AG10803 (cell line): ENCODE results near the gene AFAP1.

ENCODE experiments used
- DNase-seq: peaks from one replicate; pipeline ENCODE4 v3.0.0; 2010; ENCODE audit warnings: low read depth
- H3K4me3 ChIP-seq: 2 replicates; pipeline ENCODE4 v1.5.1; 2011; ENCODE audit warnings: mild to moderate bottlenecking, low read length, control low read depth
- TF ChIP-seq, protein P1 (sequence below): conservative IDR thresholded peaks from 2 replicates; pipeline ENCODE4 v1.5.1; 2011; ENCODE audit warnings: mild to moderate bottlenecking, low read length, control low read depth, inconsistent platforms

The AFAP1 gene

DNA sequence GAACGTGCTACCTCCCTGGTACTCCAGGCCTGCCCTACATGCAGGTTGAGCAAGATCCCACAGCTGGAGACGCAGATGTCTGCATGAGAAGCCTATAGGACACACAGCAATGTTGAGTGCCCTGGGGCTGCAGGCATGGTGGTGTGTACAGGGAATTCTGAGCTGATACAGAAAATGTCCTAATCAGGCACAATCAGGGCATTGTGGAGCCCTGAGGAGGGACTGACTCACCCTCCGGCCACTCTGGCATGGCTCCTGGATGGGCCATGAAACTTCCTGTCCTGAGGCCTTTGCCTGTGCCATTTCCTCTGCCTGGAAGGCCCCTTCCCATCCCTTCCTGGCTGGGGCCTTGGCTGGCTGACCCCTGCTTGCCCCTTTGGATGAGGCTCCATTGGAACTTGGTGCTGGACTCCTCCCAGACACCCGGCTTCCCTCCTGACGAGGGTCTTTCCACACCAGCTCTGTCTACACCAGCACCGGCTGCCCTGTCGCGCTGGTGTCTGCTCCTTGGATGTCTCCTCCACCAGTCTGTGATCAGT lies 16.7 kb upstream of the AFAP1 start:
- H3K4me3 ChIP-seq: no peak overlapping the region
- TF ChIP-seq, protein P1, sequence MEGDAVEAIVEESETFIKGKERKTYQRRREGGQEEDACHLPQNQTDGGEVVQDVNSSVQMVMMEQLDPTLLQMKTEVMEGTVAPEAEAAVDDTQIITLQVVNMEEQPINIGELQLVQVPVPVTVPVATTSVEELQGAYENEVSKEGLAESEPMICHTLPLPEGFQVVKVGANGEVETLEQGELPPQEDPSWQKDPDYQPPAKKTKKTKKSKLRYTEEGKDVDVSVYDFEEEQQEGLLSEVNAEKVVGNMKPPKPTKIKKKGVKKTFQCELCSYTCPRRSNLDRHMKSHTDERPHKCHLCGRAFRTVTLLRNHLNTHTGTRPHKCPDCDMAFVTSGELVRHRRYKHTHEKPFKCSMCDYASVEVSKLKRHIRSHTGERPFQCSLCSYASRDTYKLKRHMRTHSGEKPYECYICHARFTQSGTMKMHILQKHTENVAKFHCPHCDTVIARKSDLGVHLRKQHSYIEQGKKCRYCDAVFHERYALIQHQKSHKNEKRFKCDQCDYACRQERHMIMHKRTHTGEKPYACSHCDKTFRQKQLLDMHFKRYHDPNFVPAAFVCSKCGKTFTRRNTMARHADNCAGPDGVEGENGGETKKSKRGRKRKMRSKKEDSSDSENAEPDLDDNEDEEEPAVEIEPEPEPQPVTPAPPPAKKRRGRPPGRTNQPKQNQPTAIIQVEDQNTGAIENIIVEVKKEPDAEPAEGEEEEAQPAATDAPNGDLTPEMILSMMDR: no peak
- DNase-seq: peak; percentile 63

DNA sequence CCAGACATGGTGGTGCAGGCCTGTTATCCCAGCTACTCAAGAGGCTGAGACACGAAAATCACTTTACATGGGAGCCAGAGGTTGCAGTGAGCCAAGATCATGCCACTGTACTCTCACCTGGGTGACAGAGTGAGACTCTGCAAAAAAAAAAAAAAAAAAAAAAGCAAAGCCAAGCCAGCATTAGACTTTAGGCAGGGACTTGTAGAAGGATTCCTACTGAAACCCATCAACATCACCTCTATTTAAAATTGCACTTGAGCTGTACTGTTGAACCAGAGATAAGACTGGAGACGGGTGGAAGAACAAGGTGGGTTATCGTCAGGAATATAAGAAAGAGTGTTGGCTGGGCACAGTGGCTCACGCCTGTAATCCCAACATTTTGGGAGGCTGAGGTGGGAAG lies 15.7 kb upstream of the AFAP1 start:
- TF ChIP-seq, protein P1: no peak
- H3K4me3 ChIP-seq: no peak overlapping the region
- no peak for DNase-seq

DNA sequence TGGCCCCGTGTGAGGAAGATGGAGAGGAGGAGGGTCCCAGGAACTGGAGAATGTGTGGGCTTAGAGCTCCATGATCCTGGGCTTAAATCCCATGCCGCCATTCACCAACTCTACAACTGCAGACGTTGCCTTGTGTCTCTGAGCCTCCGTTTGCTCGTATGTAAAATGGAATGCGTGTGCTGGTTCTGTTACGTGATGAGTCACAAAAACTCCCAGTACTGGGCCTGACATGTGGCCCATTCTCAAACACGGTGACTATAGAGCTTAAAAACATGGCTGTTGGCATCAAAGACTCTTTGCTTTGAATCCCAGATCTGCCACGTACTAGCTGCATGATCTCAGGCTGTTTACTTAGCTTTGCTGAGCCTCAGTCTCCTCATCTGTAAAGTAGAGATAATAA lies 13.0 kb upstream of the AFAP1 start:
- no peak for DNase-seq
- no peak overlapping the region for H3K4me3 ChIP-seq
- TF ChIP-seq, protein P1: no peak

DNA sequence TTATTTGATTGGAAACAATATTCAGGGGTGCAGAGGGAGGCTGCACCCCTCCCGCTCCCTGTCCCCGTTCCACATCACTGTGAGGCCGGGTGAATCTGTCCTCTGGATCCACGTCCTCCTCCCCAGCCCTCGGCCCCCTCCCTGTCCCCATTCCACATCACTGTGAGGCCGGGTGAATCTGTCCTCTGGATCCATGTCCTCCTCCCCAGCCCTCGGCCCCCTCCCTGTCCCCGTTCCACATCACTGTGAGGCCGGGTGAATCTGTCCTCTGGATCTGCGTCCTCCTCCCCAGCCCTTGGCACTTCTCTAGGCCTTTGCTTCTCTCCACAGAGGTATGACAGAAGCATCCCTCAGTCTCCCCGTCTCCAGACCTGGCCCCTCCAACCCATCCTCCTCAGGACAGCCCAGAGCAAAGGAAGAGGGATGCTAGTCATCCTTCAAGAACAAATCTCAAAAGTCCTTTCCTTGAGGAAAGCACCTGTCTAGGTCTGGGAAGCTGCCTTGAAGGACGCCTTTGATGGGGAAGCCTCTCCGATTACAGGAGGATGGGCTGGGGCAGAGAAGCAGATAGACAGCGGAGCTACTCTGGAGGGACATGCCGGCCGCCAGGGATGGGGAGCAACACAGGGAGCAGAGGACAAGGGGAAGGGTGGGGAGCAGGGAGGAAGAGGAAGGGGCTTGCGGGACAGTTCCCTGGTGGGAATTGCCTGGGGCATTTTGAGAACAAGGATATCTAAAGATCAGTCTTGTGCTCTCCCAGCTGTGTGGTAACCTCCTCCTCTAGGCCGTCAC lies 10.8 kb upstream of the AFAP1 start:
- DNase-seq: no peak
- no peak overlapping the region for H3K4me3 ChIP-seq
- TF ChIP-seq, protein P1: no peak

DNA sequence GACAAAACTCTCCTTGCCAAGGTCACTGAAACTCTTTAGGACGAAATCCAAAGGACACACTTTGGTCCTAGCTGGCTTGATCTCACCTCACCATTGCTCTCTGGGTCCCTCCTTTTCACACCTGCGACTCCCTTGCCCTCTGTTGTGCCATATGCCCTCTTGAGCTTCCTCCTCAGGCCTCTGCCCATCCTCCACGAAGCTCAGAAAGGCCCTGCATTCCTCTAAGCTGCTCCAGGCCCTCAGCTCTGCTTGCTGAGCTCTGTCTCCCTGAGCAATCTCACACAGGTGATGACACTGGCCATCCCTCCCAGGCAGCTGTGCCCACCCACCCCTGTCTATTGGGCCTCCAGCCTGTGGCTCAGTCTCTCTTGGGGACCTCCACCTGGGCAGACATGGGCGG lies 10.1 kb upstream of the AFAP1 start:
- H3K4me3 ChIP-seq: no peak overlapping the region
- TF ChIP-seq, protein P1: no peak
- no peak for DNase-seq

DNA sequence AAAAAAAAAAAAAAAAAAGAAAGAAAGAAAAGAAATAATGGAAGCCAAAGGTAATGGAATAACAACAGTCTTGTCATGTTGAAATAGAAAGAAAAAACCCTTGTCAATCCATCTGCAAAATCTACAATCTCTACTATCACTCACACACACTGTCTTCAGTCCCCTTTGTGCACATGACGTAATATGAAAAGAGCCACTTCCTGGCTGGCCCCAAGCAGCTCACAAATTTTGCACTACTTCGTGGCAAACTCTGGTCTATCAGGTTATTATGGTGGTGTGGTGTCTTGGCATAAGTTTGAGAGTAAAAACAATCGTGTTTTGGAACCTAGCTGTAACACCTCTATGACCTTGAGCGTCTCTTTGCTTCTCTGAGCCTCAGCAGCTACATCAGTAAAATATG lies 8.3 kb upstream of the AFAP1 start:
- H3K4me3 ChIP-seq: no peak overlapping the region
- DNase-seq: no peak
- TF ChIP-seq, protein P1: no peak
